Measurements from ENCODE around the gene RHBDL1. TPM values are rescaled to one million over a fixed set of nuclear protein-coding genes. Genes with fewer than 3 reads are reported as not detected.

The RHBDL1 gene
- polyA plus RNA-seq, 1 donor (not counting 4 experiments of a cell fraction or from before 2014, with no cell fraction given) = 0.71 TPM

DNA sequence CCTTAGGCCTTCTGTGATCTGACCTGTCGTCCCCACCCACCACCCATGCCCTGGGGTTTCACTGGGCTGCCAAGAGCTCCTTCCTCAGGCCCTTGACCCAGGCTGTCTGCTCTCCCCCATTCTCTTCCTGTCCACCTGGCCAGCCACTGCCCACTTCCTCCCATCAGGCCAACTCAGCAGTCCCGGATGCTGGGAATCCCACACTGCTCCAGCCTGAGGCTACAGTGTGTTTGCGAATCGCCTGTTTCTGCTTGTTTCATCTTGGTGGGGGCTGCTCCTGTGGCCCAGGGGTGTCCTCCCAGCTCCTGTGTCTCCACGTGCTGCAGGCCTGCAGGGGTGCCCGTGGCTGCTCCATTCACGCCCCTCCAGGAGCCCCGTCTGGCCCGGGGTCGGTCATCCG lies 38.6 kb downstream of the RHBDL1 start:
- DNase-seq (ENCODE audit: low read depth, low spot score) (no peak), FAIRE-seq (no peak)
- Histone ChIP-seq H3K4me1 (ENCODE audit: control insufficient read depth, extremely low read depth, insufficient read depth, low read length) (peaks cover 20% of the 10 kb centered on the region), H3K9me3 (ENCODE audit: control insufficient read depth, low read depth, low read length) (no peaks in the 10 kb centered on the region), H4K20me1 (ENCODE audit: control insufficient read depth, extremely low read depth, insufficient read depth, low read length) (peaks cover 6% of the 10 kb centered on the region), H3K9ac (ENCODE audit: control insufficient read depth, extremely low read depth, insufficient read depth, low read length) (no peak overlapping the region), H3K79me2 (ENCODE audit: control insufficient read depth, insufficient read depth, low read length) (peaks cover 8% of the 10 kb centered on the region), H3K9me1 (ENCODE audit: control insufficient read depth, extremely low read depth, insufficient read depth, low read length) (no peaks in the 10 kb centered on the region), H3K4me2 (ENCODE audit: control insufficient read depth, extremely low read depth, insufficient read depth, low read depth, low read length) (peak overlapping the region; percentile 37), H3K36me3 (ENCODE audit: control insufficient read depth in 2 of 2, extremely low read depth in 1 of 2, insufficient read depth in 2 of 2, low read length in 2 of 2) (no peaks in the 10 kb centered on the region), H3K27ac (ENCODE audit: control insufficient read depth, insufficient read depth, low read length) (no peak overlapping the region), H2AFZ (ENCODE audit: control insufficient read depth, low read length) (no peak overlapping the region), H3K4me3 (ENCODE audit: control insufficient read depth in 2 of 3, extremely low read depth in 1 of 3, insufficient read depth in 2 of 3, low read depth in 1 of 3, low read length in 3 of 3) (no peak overlapping the region), H3K27me3 (ENCODE audit: control insufficient read depth, extremely low read depth, insufficient read depth, low read length) (peaks cover 26% of the 10 kb centered on the region)
- dilution Hi-C loops (cut with MboI; ENCODE audit: extremely low pct_ligation_motif_present, low sequenced_read_pairs) = no loop called here
- TF ChIP-seq, protein P1, sequence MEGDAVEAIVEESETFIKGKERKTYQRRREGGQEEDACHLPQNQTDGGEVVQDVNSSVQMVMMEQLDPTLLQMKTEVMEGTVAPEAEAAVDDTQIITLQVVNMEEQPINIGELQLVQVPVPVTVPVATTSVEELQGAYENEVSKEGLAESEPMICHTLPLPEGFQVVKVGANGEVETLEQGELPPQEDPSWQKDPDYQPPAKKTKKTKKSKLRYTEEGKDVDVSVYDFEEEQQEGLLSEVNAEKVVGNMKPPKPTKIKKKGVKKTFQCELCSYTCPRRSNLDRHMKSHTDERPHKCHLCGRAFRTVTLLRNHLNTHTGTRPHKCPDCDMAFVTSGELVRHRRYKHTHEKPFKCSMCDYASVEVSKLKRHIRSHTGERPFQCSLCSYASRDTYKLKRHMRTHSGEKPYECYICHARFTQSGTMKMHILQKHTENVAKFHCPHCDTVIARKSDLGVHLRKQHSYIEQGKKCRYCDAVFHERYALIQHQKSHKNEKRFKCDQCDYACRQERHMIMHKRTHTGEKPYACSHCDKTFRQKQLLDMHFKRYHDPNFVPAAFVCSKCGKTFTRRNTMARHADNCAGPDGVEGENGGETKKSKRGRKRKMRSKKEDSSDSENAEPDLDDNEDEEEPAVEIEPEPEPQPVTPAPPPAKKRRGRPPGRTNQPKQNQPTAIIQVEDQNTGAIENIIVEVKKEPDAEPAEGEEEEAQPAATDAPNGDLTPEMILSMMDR (optimal IDR thresholded peaks at IDR 0.05 in 1 of 3, IDR thresholded peaks at IDR 0.05 in 1 of 3, conservative IDR thresholded peaks at IDR 0.05 in 1 of 3; ENCODE audit: extremely low read depth in 1 of 3, insufficient read depth in 2 of 3, low read length in 3 of 3) = no peak
- no peak for TF ChIP-seq EZH2 (IDR thresholded peaks at IDR 0.05; ENCODE audit: low read length)

DNA sequence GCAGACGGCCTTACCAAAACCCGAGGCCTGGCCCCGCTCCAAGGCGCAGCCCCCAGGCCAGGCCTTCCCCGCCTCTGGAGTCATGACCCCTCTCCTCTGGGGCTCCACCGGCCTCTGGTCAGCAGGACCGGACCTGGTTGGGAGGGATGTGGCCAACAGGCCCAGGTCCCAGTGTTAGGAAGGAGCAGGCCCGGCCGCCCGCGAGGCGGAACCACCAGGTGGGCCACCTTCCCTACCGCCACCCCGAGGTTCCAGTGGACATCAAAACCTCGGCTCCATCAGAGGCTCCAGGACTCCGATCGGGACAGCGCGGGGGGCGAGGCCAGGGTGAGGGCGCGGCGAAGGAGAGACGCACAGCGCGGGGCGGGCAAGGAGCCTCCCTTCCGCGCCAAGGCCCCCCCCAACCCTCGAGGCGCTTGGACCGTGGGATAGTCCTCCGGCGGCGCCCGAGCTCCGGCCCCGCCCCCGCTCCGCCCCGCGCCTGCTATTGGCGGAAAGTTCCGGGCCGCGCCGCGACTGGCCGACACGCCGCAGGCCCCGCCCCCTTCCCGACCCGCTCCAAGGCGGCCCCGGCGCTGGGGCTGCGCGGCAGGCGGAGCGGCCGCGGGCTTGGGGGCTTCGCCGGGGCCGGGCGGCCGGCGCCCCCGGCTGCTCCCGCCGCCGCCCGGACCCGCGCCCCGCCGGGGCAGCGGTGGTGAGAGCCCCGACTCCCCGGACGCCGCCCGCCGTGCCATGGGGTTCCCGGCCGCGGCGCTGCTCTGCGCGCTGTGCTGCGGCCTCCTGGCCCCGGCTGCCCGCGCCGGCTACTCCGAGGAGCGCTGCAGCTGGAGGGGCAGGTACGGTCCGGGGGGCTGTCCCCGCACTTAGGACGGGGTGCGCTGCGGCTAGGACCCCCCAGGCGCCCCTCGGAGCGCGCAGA lies 39.3 kb downstream of the RHBDL1 start, which contains the start of gene METRN:
TSS of gene METRN (plus strand) at position 561 of the 919 bp plus-strand sequence. CDS start at position 733, 172 bp downstream.
- H2AFZ ChIP-seq (ENCODE audit: control insufficient read depth, low read length) = no peak within 1 kb of the TSS
- H3K27me3 ChIP-seq (ENCODE audit: control insufficient read depth, extremely low read depth, insufficient read depth, low read length) = peaks cover 18% of the 10 kb centered on the region
- H4K20me1 ChIP-seq (ENCODE audit: control insufficient read depth, extremely low read depth, insufficient read depth, low read length) = peaks cover 8% of the 10 kb centered on the region
- H3K36me3 ChIP-seq (ENCODE audit: control insufficient read depth in 2 of 2, extremely low read depth in 1 of 2, insufficient read depth in 2 of 2, low read length in 2 of 2) = no peaks in the 10 kb centered on the region
- peaks cover 24% of the 10 kb centered on the region for H3K4me1 ChIP-seq (ENCODE audit: control insufficient read depth, extremely low read depth, insufficient read depth, low read length)
- peak within 1 kb of the TSS; percentile 20 for H3K27ac ChIP-seq (ENCODE audit: control insufficient read depth, insufficient read depth, low read length)
- peak within 1 kb of the TSS; percentile 70 for H3K4me2 ChIP-seq (ENCODE audit: control insufficient read depth, extremely low read depth, insufficient read depth, low read depth, low read length)
- dilution Hi-C loops (cut with MboI; ENCODE audit: extremely low pct_ligation_motif_present, low sequenced_read_pairs) = no loop called here
- peaks cover 8% of the 10 kb centered on the region for H3K79me2 ChIP-seq (ENCODE audit: control insufficient read depth, insufficient read depth, low read length)
- no peaks in the 10 kb centered on the region for H3K9me1 ChIP-seq (ENCODE audit: control insufficient read depth, extremely low read depth, insufficient read depth, low read length)
- H3K4me3 ChIP-seq (ENCODE audit: control insufficient read depth in 2 of 3, extremely low read depth in 1 of 3, insufficient read depth in 2 of 3, low read depth in 1 of 3, low read length in 3 of 3) = peak within 1 kb of the TSS; percentile 54 to 72 (median 54)
- peak within 1 kb of the TSS; percentile 52 for H3K9ac ChIP-seq (ENCODE audit: control insufficient read depth, extremely low read depth, insufficient read depth, low read length)
- no peaks in the 10 kb centered on the region for H3K9me3 ChIP-seq (ENCODE audit: control insufficient read depth, low read depth, low read length)
- no peak for TF ChIP-seq EZH2 (IDR thresholded peaks at IDR 0.05; ENCODE audit: low read length)
- TF ChIP-seq, protein P1 (optimal IDR thresholded peaks at IDR 0.05 in 1 of 3, IDR thresholded peaks at IDR 0.05 in 1 of 3, conservative IDR thresholded peaks at IDR 0.05 in 1 of 3; ENCODE audit: extremely low read depth in 1 of 3, insufficient read depth in 2 of 3, low read length in 3 of 3) = no peak
- no peak for FAIRE-seq
- no peak for DNase-seq (ENCODE audit: low read depth, low spot score)
